Spleen (tissue), 11 donors: ENCODE results near the gene MTMR10. TPM values are rescaled to one million over a fixed set of nuclear protein-coding genes. Genes with fewer than 3 reads are reported as not detected.

Experiments used
- DNase-seq: peaks from one replicate; pipeline ENCODE4 v3.0.0-alpha.2; 2020
- H3K27ac ChIP-seq, 8 donors: fragments of 200-600 bp; sonication (generic) in 7 of 8; 1 replicate in 4 of 8; 2 replicates in 4 of 8; pipeline versions ENCODE4 v1.5.0 to v1.8.0; 2016 to 2021; ENCODE audit warnings: inconsistent platforms in 4 of 8, mild to moderate bottlenecking in 4 of 8, moderate library complexity in 1 of 8
- H3K27me3 ChIP-seq, 7 donors: fragments of 200-600 bp; sonication (generic) in 6 of 7; replicated peaks in 1 of 7; 1 replicate in 4 of 7; 2 replicates in 3 of 7; pipeline versions ENCODE4 v1.5.0 to v1.8.0; 2016 to 2021; ENCODE audit warnings: inconsistent platforms in 3 of 7, mild to moderate bottlenecking in 1 of 7
- H3K36me3 ChIP-seq, 6 donors: fragments of 200-600 bp; sonication (generic) in 5 of 6; 1 replicate in 4 of 6; 2 replicates in 2 of 6; pipeline versions ENCODE4 v1.5.0 to v1.8.0; 2016 to 2021; ENCODE audit warnings: inconsistent platforms in 2 of 6
- H3K4me1 ChIP-seq, 6 donors: fragments of 200-600 bp; sonication (generic) in 5 of 6; 1 replicate in 3 of 6; 2 replicates in 3 of 6; pipeline versions ENCODE4 v1.5.0 to v1.8.0; 2016 to 2021; ENCODE audit warnings: inconsistent platforms in 3 of 6
- H3K4me3 ChIP-seq, 8 donors: fragments of 200-600 bp; sonication (generic) in 7 of 8; 1 replicate in 4 of 8; 2 replicates in 4 of 8; pipeline versions ENCODE4 v1.5.0 to v1.8.0; 2016 to 2021; ENCODE audit warnings: inconsistent platforms in 4 of 8, mild to moderate bottlenecking in 4 of 8, moderate library complexity in 2 of 8
- H3K9me3 ChIP-seq, 8 donors: fragments of 200-600 bp; sonication (generic) in 7 of 8; 1 replicate in 4 of 8; 2 replicates in 4 of 8; pipeline versions ENCODE4 v1.5.0 to v1.8.0; 2016 to 2021; ENCODE audit warnings: inconsistent platforms in 4 of 8
- CTCF ChIP-seq, 11 experiments: fragments of 200-600 bp in 7 of 11; fragments of 450-650 bp in 4 of 11; sonication (generic) in 4 of 11; IDR thresholded peaks in 8 of 11; conservative IDR thresholded peaks in 3 of 11; 1 replicate in 7 of 11; 2 replicates in 4 of 11; pipeline versions ENCODE4 v1.4.0 to v1.8.0; 2016 to 2021; ENCODE audit warnings: antibody characterized with exemption in 11 of 11, inconsistent platforms in 4 of 11, mild to moderate bottlenecking in 1 of 11
- POLR2A ChIP-seq, 3 donors: fragments of 450-650 bp; IDR thresholded peaks; one replicate each; pipeline ENCODE4 v1.5.1; 2017; ENCODE audit warnings: antibody characterized with exemption in 3 of 3, mild to moderate bottlenecking in 1 of 3
- POLR2AphosphoS5 ChIP-seq, 3 donors: sonication (generic); formaldehyde crosslinking; IDR thresholded peaks; one replicate each; pipeline ENCODE4 v1.5.1; 2017; ENCODE audit warnings: antibody characterized with exemption in 3 of 3
- WGBS, 5 donors: extraction: QIAGEN DNeasy Blood & Tissue Kit in 3 of 5; methylation state at CpG; one replicate each; pipeline versions ENCODE4 v1.1.5 to v1.1.7; 2013 to 2018; 5-methylcytosine and 5-hydroxymethylcytosine counted together
- intact Hi-C: fragments of 100-400 bp; cut with DNase I; formaldehyde crosslinking; loops from one replicate; pipeline ENCODE4 v1.15.0; 2023; ENCODE audit warnings: low total_unique reads
- polyA plus RNA-seq, 3 donors: library from polyadenylated mRNA; stranded (reverse); fragments of 200-250 nt; gene quantifications; one replicate each; pipeline ENCODE4 v1.2.1, GENCODE V29; 2013
- small RNA-seq, 4 donors: library from RNA; depleted of rRNA; stranded (forward); fragments of <200 nt; gene quantifications; one replicate each; pipeline ENCODE3, GENCODE V24; 2016
- total RNA-seq, 7 donors: library from RNA; depleted of rRNA in 3 of 7; stranded (reverse); fragments of >200 nt in 3 of 7; fragmentation: NEBNext Ultra II Directional in 4 of 7; extraction: Animal tissue kit (Norgen Biotek cat#: 25700) in 4 of 7; gene quantifications; one replicate each; pipeline versions ENCODE4 v1.1.0 to v1.2.1, GENCODE V29; 2016 to 2021
- donor health status: healthy with polysubstance abuse.
- donor health status: DM: no; HTN: no; CAD: no; lungs with moderate emphysema.
- donor health status: DM: no; HTN: no; CAD: no.
- donor health status: Bipolar disorder and iron deficiency.
- donor health status: healthy.
- donor health status: DM: no; HTN: no; CAD: no.
- donor health status: DM: yes; HTN: yes; CAD: no.

The MTMR10 gene
- total and polyA plus RNA-seq, 10 donors: 8.2 to 67.9 (median 48.3) TPM

GRCh38 chr15:30889196-30889595, 102.2 kb downstream of the MTMR10 start:
- no peak overlapping the region for H3K27ac ChIP-seq
- no peak for DNase-seq
- peaks cover 0 to under 1% (median 0%) of the 10 kb centered on the region in 6 donors for H3K4me1 ChIP-seq
- WGBS, 5 donors: 68 to 87% (median 83%) methylated on average over 4 of the region's 4 CpGs
- no peaks in the 10 kb centered on the region for H3K36me3 ChIP-seq
- no peak overlapping the region for H3K4me3 ChIP-seq
- intact Hi-C loops: no loop called here
- H3K27me3 ChIP-seq: no peaks in the 10 kb centered on the region
- no peaks in the 10 kb centered on the region for H3K9me3 ChIP-seq
- TF ChIP-seq CTCF (IDR thresholded peaks at IDR 0.05 in 8 of 11, conservative IDR thresholded peaks at IDR 0.05 in 3 of 11) (no peak), POLR2A (IDR thresholded peaks at IDR 0.05) (no peak), POLR2AphosphoS5 (IDR thresholded peaks at IDR 0.05) (no peak)

Small RNA genes lying within 50 kb of the gene (small RNA-seq; reads per million reads assigned to genes)
- gene RNU6-466P: 0 reads per million in 4 donors

Other genes with a start within 250 kb of the MTMR10 start
- gene FAN1, start 87.7 kb downstream of the MTMR10 start, total RNA-seq: 10 to 100 TPM in 6 of 7 donors, 1 to 10 TPM in 1; 7.6 to 22.1 (median 12.7) TPM
- gene FAN1, start 87.7 kb downstream of the MTMR10 start, polyA plus RNA-seq: 10 to 100 TPM in 1 of 3 donors, 1 to 10 TPM in 2; 6.5 to 13.3 (median 8.9) TPM
- gene TRPM1, start 110.1 kb upstream of the MTMR10 start, total RNA-seq: not detected
- under 1 TPM in 2 of 3 donors, not detected in 1; 0.06 to 0.42 TPM for gene TRPM1, start 110.1 kb upstream of the MTMR10 start, polyA plus RNA-seq